HG03066 (cell line): ENCODE data around the gene SCGB3A2.

Source experiments
- ATAC-seq: cut with Tn5 transposase; IDR thresholded peaks from one replicate; pipeline ENCODE4 v1.9.1; 2021; ENCODE audit warnings: low read depth; ENCODE audit not compliant: unreplicated experiment

The SCGB3A2 gene

GRCh38 chr5:147901599-147902039, 23.1 kb downstream of the SCGB3A2 start:
- no peak for ATAC-seq

- no peak for ATAC-seq
These were observed 24.2 kb downstream of the SCGB3A2 start for GRCh38 chr5:147902609-147903115.

- no peak for ATAC-seq
These were observed 25.6 kb downstream of the SCGB3A2 start for GRCh38 chr5:147904110-147904509.

GRCh38 chr5:147906326-147907095, 28.0 kb downstream of the SCGB3A2 start, which contains the start of gene C5orf46:
Gene C5orf46, minus strand, starts transcription at chr5:147906538. Its CDS starts 37 bp downstream, at chr5:147906501.
- no peak for ATAC-seq

GRCh38 chr5:147911427-147911826, 32.9 kb downstream of the SCGB3A2 start:
- ATAC-seq = no peak

- ATAC-seq = no peak
These were observed 33.5 kb downstream of the SCGB3A2 start for GRCh38 chr5:147912011-147912410.

- no peak for ATAC-seq
These were observed 35.3 kb downstream of the SCGB3A2 start for GRCh38 chr5:147913786-147914185.

GRCh38 chr5:147918101-147918685, 39.7 kb downstream of the SCGB3A2 start:
- ATAC-seq = no peak

- no peak for ATAC-seq
These were observed 40.4 kb downstream of the SCGB3A2 start for GRCh38 chr5:147918899-147919298.

- no peak for ATAC-seq
These were observed 42.0 kb downstream of the SCGB3A2 start for GRCh38 chr5:147920420-147921030.

GRCh38 chr5:147921136-147921535, 42.6 kb downstream of the SCGB3A2 start:
- ATAC-seq = no peak

GRCh38 chr5:147925020-147925419, 46.5 kb downstream of the SCGB3A2 start:
- no peak for ATAC-seq

- ATAC-seq = no peak
These were observed 49.4 kb downstream of the SCGB3A2 start for GRCh38 chr5:147927901-147928300.

- no peak for ATAC-seq
These were observed 52.3 kb downstream of the SCGB3A2 start for GRCh38 chr5:147930769-147931168.
